G401 (cell line): ENCODE results near the gene CSNK1D. TPM values are rescaled to one million over a fixed set of nuclear protein-coding genes. Genes with fewer than 3 reads are reported as not detected.
"Not testable (repeated sequence)": the region's sequence is repeated elsewhere in the genome, so short reads cannot be mapped to it uniquely, and the experiment has no call there.

Source experiments
- DNase-seq: peaks from one replicate; pipeline ENCODE4 v3.0.0-alpha.2; 2015; ENCODE audit warnings: low spot score
- in situ Hi-C: cut with HindIII; loops from 2 replicates; pipeline ENCODE4 v1.10.0; 2016; ENCODE audit warnings: low sequenced_read_pairs, mixed read lengths
- total RNA-seq: library from RNA; depleted of rRNA; stranded (reverse); fragments of >200 nt; shearing (Covaris generic); gene quantifications from 2 replicates; pipeline ENCODE4 v1.2.3, GENCODE V29; 2014

Gene CSNK1D
- total RNA-seq, 1 experiment from 2014 or later: 87.7 TPM

DNA sequence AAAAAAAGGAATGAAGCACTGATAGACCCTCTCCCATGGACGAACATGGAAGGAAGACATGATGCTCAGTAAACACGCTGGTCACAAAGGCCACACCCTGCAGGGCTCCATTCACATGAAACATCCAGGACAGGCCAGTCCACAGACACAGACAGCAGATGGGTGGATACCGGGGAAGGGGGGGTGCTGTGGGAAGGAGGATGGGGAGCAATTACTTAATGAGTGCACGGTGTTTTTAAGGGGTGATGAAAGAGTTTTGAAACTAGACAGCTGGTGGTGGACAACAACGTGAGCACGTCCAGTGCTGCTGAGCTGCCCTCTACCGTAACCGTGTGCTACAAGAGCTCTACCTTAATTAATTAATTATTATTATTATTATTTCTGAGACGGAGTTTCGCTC lies 50.7 kb downstream of the CSNK1D start:
- in situ Hi-C loops: no loop called here
- no peak for DNase-seq

DNA sequence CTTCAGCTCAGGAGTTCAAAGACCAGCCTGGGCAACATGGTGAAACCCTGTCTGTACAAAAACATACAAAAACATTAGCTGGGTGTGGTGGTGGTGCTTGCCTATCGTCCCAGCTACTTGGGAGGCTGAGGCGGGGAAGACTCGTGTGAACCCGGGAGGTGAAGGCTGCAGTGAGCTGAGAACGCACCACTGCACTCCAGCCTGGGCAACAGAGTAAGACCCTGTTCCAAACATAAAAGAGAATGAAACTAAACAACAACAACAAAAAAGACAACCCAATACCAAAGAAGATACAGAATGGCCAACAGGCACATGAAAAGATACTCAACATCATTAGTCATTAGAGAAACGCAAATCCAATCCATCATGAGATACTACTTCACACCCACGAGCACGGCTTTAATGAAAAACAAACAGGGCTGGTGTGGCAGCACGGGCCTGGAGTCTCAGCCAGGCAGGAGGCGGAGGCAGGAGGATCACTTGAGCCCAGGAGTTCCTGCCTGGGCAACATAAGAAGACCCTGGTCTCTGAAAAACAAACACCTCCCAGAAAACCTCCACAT lies 52.1 kb downstream of the CSNK1D start:
- DNase-seq: no peak
- in situ Hi-C loops: no loop called here

DNA sequence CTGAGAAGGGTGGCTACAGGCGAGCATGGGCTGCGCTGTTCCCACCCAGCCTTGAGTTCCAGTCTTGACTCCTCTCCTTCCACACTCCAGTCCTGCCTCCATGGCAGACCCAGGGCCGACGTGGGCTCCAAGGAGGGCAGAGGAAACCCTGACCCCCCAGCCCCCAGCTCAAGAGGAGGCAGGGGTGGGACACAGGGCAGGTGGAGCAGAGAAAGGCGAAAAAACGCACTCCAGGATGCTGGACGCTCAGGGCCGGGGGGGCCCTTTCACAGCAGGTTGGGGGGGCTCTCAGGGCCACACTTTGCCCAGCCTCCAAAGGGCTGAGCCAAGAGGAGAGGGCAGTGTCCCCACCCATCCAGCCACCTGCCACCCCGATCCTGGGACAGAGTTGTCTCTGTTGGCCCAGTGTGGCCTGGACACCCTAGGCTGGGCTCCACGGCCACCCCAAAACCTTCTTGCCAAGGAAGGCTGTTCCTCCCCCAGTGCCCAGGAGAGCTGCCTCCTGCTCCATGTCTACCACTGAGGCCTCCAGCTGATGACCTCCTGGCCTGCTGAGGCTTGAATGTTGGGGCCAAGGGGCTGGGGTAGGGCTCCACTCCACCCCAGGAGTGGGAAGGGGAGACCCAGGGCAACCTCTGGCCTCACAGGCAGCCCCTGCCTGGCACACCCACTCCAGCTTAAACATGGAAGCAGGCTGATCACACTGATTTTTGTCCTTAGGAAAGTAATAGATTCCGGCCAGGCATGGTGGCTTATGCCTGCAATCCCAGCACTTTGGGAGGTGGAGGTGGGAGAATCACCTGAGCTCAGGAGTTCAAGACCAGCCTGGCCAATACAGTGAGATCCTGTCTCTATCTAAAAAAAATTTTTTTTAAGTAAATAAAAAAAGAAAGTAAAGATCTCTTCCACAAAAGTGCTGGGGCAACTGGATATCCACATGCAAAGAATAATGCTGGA lies 53.5 kb downstream of the CSNK1D start:
- no peak for DNase-seq
- in situ Hi-C loops: no loop called here

DNA sequence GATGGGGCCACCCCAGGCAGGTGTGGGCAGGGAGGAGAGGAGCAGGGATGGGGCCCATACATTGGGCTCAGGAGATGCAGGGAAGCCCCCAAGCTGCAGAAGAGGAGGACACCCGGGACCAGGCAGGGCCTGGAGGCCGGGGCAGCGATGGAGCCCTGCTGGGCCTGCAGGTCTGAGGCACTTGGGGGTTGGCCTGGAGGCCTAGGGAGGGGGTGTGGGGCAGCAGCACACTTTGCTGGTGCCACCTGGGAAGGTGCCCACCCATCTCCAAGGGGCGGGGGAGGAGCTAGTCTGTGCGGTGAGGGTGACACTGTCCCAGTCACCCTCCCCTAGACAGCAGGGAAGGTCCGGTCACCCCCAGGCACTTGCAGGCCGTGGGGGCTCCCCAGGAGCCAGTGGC lies 54.4 kb downstream of the CSNK1D start:
- in situ Hi-C loops: no loop called here
- no peak for DNase-seq

DNA sequence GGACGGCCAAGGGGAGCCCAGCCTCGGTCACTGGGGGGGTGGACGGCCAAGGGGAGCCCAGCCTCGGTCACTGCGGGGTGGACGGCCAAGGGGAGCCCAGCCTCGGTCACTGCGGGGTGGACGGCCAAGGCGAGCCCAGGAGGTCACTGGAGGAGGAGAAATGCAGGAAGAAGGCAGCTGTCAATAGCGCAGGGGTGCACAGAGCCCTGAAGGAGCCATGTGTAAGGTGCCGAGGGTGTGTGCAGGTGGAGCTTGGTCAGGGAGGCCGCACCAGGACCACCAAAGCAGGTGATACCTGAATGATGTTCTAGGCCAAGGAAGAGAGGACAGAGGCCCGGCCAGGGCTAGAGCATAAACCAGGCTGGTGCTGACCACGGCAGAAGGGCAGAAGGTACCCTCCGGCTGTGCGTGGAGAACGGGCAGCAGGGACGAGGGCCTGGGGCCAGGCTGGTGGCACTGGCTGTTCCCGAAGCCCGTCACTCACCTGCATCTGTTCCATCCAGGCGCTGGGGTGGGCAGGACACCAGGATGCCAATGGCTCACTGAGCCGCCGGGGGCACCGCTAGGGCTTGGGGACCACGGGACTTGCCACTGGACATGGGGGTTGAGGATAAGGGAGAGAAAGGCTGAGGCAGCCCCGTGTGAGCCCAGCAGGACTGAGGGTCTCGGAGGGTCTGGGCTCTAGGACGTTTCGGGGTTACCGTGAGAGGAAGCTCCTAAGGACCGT lies 55.0 kb downstream of the CSNK1D start:
- DNase-seq: no peak
- in situ Hi-C loops: no loop called here

DNA sequence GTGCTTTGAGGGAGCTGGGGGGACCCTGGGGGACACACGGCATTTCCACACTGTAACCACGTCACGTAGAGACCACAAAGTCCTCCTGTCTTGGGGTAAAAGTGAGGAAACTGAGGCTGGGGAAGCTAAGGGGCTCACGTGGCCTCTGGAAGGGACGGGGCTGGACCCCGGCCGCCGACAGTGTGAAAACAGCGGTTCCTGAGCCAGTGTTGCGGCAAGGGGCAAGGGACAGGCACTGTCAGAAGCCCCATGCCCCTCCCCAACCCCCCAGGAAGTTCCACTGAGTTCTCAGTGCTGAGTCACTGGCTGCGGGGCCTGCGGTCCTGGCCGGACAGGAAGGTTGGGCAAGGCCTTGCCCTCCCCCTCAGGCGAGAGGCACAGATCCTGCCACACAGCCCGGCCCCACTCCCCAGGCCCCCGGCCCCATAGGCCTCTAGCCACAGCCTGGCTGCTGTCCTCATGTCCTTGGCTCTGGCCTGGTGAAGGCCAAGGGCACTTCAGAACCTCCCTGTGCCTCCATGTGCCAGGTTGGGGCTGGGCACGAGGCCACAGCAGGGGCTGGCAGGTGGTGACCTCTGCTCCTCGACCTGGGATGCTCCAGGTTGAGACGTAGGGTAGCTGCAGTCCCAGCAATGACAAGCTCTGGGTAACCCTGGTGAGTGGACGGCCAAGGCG lies 55.8 kb downstream of the CSNK1D start:
- DNase-seq: no peak
- in situ Hi-C loops: no loop called here

DNA sequence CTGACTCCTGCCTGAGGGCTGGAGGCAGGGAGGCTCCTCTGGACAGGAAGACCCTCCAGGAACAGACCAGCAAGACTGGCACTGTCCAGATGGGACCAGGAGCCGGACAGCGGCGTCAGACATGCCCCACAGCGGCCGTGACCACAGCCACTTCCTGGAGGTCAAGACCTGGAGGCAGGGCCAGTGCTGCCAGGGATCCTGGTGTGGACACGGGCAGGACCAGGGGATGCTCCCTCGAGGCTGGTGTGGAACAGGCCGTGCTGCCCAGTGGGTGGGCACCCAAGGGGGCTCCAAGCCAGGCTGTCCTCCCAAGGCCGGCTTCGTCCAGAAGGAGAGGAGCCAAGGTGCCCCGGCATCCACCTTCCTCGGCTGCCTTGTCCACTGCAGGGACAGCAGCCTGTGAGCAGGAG lies 56.4 kb downstream of the CSNK1D start:
- DNase-seq: no peak
- in situ Hi-C loops: no loop called here

DNA sequence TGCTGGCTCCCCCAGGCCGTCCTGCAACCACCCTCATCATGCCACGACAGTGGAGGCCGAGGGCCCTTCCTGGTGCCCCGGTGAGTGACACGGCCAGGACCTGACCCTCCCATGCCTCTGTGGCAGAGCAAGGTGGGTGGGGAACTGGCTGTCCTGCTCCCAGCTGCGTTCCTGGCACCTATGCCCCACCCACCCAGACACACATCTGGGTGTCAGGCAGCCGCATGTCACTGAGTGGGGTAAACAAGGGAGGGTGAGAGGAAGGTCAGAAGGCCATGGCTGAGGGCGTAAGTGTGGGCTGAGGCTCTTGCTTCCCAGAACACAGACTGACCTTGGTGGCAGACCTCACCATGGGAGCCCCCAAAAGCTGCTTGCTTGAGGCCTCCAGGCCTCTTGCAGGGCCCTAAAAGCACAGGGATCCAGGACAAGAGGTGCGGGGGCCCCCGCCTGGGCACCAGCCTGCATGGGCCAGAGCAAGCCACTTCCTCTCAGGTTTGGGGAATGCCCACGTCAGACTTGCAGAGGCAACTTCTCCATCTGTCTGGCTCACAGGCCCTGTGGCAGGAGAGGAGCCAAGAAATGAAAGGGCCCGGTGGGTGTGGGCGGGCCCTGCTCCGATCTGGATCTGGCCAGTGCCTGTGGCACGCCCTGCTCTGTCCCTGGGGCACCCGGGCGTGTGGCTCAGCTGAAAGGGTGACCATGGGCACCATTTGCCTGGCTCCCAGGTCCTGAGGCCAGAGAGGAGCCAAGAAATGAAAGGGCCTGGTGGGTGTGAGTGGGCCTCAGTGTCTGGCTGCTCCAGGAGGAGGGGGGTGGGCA lies 57.0 kb downstream of the CSNK1D start:
- no peak for DNase-seq

DNA sequence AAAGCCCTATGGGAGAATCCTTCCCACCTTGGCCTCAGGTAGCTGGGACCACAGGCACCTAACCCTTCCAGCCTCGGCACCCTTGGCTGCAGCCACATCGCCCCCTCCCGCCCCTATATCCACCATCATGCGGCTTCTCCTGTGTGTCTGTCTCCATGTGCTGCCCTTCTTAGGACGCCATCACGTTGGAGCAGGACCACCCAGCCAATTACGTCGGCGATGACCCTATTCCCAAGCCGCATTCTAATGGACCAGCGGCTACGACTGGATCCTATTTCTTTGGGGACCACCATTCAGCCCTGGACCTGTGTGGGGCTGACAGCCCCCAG lies 57.6 kb downstream of the CSNK1D start:
- no peak for DNase-seq
- in situ Hi-C loops: no loop called here

More for the DNA sequence above, 57.0 kb downstream of the CSNK1D start:
- in situ Hi-C loops: no loop called here

DNA sequence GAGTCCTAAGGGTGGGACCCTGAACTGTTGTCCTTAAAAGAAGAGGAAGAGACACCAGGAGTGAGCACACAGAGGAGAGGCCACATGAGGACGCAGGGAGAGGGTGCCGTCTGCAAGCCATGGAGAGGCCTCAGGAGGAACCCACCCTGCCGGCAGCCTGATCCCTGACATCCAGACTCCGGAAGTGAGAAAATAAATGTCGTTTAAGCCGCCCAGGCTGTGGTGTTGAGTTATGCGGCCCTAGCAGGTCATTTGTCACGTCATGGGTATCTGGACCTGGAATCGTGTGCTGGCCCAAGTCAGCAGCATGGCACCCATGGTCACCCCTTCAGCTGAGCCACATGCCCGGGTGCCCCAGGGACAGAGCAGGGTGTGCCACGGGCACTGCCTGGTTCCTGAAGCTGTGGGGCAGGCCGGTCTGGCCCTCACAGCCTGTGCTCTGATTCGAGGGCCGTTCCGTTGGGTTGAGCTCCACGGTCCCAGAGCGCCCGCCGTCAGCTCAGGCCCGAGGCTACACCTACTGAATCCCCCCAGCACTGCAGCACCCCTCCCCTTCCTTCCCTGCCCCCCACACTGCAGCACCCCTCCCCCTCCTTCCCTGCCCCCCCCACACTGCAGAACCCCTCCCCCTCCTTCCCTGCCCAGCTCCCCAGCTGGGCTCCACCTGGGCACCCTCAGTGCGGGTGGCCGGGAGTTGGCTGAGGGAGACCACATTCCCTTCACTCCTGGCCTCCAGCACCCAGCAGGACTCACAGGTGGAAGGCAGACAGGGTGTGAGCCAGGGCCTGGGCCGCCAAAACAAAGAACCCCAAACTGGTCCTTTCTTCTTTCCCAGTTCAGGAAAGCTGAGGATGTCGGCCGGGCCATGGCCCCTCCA lies 58.2 kb downstream of the CSNK1D start:
- DNase-seq: no peak
- in situ Hi-C loops: no loop called here

DNA sequence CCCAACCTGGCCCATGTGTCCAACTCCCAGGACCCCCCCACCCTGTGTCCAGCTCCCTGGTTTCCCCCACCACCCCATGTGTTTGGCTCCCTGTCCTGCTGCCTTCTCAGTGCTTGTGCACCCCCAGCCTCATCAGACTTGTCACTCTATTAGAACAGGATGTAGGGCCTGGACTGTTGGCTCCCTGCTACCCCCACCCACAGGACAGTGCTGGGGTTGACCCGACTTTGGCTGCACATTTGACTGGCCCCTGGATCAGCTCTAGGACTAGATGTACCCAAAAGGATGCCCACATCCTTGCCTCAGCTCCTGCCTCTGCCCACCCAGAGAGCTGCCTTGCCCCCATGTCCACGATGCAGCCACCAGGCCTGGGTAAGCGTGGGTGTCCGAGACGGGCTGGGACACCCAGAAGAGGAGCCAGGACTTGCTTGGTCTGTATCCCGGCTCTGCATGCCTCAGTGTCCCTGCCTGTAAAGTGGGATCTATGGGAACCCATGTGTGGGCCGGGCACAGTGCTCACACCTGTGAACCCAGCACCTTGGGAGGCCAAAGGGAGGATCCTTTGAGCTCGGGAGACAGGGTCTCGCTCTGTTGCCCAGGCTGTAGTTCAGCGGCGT lies 59.4 kb downstream of the CSNK1D start:
- in situ Hi-C loops: no loop called here
- no peak for DNase-seq

DNA sequence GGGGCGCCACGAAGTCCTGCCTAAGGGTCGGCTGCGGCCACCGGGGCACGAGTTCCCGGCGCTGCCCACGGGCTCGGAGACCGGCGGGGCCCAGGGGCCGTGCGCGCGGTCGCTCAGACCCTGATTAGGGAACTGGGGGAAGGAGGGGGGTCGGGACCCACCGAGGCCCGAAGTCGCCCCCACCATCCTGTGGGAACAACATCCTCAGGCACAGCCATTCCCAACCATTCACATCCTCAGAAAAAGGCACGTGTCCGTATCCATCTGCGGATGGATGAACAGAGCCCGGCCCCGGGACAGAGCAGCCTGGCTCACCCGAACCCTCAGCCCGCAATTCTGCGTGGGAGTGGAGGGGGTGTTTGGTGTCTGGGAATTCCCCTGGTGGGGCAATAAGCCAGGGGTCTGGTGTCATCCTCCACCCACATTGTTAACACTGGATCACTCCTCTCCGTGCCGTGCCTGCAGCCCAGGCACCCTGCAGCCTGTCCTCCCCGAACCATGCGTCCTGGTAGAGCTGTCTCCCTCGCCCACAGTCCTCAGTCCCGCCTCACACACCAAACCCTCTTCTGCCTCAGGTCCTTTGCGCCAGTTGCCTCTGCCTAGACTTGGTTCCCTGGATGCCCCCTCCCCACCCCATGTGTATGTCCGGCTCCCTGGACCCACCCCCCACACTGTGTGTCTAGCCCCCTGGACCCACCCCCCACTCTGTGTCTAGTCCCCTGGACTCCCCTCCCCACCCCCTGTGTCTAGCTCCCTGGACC lies 60.1 kb downstream of the CSNK1D start:
- DNase-seq: peak; percentile 92
- in situ Hi-C loops: no loop called here

DNA sequence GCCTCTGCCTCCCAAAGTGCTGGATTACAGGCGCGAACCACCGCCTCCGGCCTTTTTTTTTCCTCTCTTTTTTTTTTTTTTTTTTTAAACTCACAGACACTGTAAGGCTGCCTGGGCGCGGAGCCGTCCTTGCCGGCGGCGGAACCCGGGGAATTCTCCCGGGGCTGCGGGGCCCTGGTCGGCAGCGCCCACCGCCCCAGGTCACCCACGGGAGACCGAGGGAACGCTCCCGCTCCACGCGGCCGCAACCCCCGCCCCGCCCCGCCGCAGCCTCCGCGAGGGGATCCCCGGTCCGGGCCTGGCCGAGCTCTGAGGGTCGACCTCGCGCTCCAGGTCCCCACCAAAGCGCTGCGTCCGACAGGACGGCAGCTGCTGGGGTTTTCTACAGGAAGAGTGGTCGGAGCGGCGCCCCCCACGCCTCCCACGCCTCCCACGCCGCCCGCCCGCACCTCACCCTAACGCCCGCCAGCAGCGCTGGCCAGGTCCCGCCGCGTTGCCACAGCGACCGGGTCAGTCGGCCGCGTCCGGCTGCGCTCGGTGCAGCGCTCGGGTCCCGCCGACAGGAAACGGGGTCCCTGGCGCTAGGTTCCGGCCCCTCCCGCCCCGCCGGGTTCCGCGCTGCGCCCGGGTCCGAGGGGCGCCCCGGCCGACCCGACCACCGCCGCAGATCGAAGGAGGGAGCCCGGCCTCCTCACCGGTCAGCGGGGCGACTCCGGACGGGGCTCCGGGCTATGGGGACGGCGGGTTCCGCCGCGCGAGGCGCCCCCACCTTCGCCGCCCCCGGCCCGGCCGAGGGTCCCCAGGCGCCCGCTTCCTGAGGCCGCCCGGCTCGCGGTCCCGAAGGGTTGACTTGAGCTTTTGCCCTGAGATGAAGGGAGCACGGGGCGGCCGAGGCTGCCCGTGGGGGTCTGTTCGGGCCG lies 60.9 kb downstream of the CSNK1D start, which contains the start of gene CCDC57:
TSS of gene CCDC57 (minus strand) at position 512 of the 920 bp plus-strand sequence. CDS start 10,898 bp downstream, outside the sequence.
- peak; percentile 72 for DNase-seq
- in situ Hi-C loops: no loop called here

DNA sequence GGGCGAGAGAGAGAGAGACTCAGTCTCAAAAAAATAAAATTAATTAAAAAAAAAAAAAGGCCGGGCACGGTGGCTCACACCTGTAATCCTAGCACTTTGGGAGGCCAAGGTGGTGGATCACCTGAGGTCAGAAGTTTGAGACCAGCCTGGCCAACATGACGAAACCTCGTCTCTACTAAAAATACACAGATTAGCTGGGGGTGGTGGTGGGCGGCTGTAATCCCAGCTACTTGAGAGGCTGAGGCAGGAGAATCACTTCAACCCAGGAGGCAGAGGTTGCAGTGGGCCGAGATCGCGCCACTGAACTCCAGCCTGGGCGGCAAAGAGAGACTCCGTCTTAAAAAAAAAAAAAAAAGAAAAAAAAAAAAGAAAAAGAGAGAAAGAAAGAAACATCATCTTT lies 62.8 kb downstream of the CSNK1D start:
- DNase-seq, in situ Hi-C loops: not testable (repeated sequence)

DNA sequence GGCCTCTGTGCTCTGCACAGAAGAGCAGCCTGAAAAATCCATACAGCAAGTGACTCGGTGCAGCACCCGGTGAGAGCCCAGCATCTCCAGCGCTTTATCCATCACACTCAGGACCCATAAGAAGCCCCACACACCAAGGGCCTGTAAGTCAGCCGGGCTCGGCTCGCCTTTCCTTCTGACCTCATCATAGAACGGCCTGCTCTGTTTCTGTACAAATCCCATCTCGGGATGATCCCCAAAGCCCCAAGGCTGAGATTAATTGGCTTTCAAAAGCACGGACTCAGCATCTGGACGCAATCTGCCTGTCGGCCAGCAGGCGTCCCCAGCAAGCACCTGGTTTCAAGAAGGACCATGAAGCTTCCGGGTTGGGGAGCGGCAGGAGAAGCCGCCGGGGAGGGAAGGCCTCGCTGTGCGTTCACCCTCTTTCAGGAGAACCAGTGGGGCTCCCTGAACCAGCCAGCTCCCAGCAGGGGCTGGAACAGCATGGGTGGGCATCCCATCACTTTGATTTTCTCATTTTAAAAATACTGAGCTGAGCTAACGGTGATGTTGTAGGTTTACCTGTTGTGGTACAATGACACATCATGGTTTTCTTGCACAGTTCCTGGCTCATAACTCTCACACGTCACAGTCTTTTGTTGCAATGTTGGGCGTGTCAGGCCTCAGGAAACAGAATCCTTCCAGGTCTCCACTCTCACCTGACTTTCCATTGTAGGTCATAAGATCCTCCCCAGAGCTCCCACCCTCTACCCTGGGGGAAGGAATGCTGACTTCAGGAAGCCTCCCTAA lies 67.6 kb downstream of the CSNK1D start:
- peak; percentile 87 for DNase-seq
- in situ Hi-C loops: no loop called here
